K562 (cell line): ENCODE measurements around the gene BCAN. TPM values are rescaled to one million over a fixed set of nuclear protein-coding genes. Genes with fewer than 3 reads are reported as not detected.

ENCODE experiments used
- CHCHD3 ChIP-seq: fragments of 250-450 bp; sonication (Bioruptor Pico); IDR thresholded peaks from 2 replicates; pipeline ENCODE4 v2.1.2; 2022; ENCODE audit warnings: mild to moderate bottlenecking
- CREB1 ChIP-seq, 2 experiments: sonication (generic) in 1 of 2; formaldehyde crosslinking in 1 of 2; IDR thresholded peaks; 2 replicates each; pipeline versions ENCODE4 v1.6.1 to v1.8.0; 2012 to 2022; ENCODE audit warnings: inconsistent platforms in 1 of 2, mild to moderate bottlenecking in 1 of 2, missing genetic modification reagents in 1 of 2, moderate library complexity in 1 of 2
- CREM ChIP-seq: IDR thresholded peaks from 2 replicates; pipeline ENCODE4 v1.6.1; 2014; ENCODE audit warnings: antibody characterized with exemption, low read depth
- ETV1 ChIP-seq: fragments of 450-650 bp; conservative IDR thresholded peaks from 2 replicates; pipeline ENCODE4 v1.6.1; 2016; ENCODE audit warnings: missing genetic modification characterization, control low read depth, low read depth, missing compliant biosample characterization
- HLTF ChIP-seq: fragments of 450-650 bp; IDR thresholded peaks from 2 replicates; pipeline ENCODE4 v1.6.1; 2016
- L3MBTL2 ChIP-seq: fragments of 450-650 bp; IDR thresholded peaks from 2 replicates; pipeline ENCODE4 v1.6.1; 2016; ENCODE audit warnings: mild to moderate bottlenecking, moderate library complexity
- MYC ChIP-seq, 2 experiments: fragments of 250-450 bp in 1 of 2; sonication (Bioruptor Pico) in 1 of 2; IDR thresholded peaks; 2 replicates each; pipeline versions ENCODE4 v1.5.1 to v1.6.1; 2012 to 2021; ENCODE audit warnings: low read depth in 2 of 2, borderline replicate concordance in 1 of 2, improper control_type of control experiment in 1 of 2, low read length in 1 of 2, mild to moderate bottlenecking in 1 of 2, moderate library complexity in 1 of 2
- NFE2 ChIP-seq: IDR thresholded peaks from 2 replicates; pipeline ENCODE4 v1.6.1; 2014; ENCODE audit warnings: antibody characterized with exemption, low read depth
- PHTF2 ChIP-seq: fragments of 250-450 bp; sonication (Bioruptor Pico); IDR thresholded peaks from 2 replicates; pipeline ENCODE4 v1.5.0; 2021; ENCODE audit warnings: mild to moderate bottlenecking
- RHOXF2B ChIP-seq: fragments of 250-450 bp; sonication (Bioruptor Pico); conservative IDR thresholded peaks from 2 replicates; pipeline ENCODE4 v1.5.1; 2021
- SREBF2 ChIP-seq: sonication (generic); formaldehyde crosslinking; IDR thresholded peaks from 2 replicates; pipeline ENCODE4 v1.4.0; 2020; ENCODE audit warnings: mild to moderate bottlenecking, missing genetic modification reagents
- ZNF146 ChIP-seq: IDR thresholded peaks from one replicate; pipeline ENCODE4 v1.6.1; 2018; ENCODE audit warnings: missing compliant biosample characterization; ENCODE audit not compliant: unreplicated experiment
- ZNF79 ChIP-seq: fragments of 250-450 bp; sonication (Bioruptor Pico); IDR thresholded peaks from 2 replicates; pipeline ENCODE4 v1.4.0; 2020; ENCODE audit warnings: low read depth, mild to moderate bottlenecking, moderate library complexity
- polyA plus RNA-seq, 8 experiments: library from polyadenylated mRNA; depleted of rRNA in 4 of 8; stranded (reverse) in 5 of 8; unstranded in 3 of 8; fragments of >200 nt; fragmentation: Nextera tagmentation in 2 of 8; fragmentation: Illumina TruSeq in 1 of 8; extraction: Ambion mirVana in 2 of 8; extraction: Trizol in 1 of 8; gene quantifications; 2 replicates each; pipeline versions ENCODE4 v1.2.1 to v1.2.3, GENCODE V29; 2011 to 2014; ENCODE audit warnings: inconsistent platforms in 1 of 8, missing spikeins in 1 of 8
- total RNA-seq, 7 experiments: library from RNA; depleted of rRNA in 6 of 7; stranded (reverse); fragments of >200 nt in 6 of 7; fragmentation: Illumina TruSeq in 2 of 7; extraction: Trizol in 2 of 7; gene quantifications; 2 replicates each; pipeline versions ENCODE4 v1.2.1 to v1.2.3, GENCODE V29; 2011 to 2021; ENCODE audit warnings: low replicate concordance in 1 of 7
- TF ChIP-seq, protein P1 (sequence below): fragments of 450-650 bp; formaldehyde crosslinking; IDR thresholded peaks from 2 replicates; pipeline ENCODE4 v1.4.0; 2020; ENCODE audit warnings: mild to moderate bottlenecking, moderate library complexity
- TF ChIP-seq, protein P2 (sequence below): fragments of 250-450 bp; sonication (Bioruptor Pico); IDR thresholded peaks from 2 replicates; pipeline ENCODE4 v1.4.0; 2020; ENCODE audit warnings: borderline replicate concordance
- TF ChIP-seq, protein P3 (sequence below): fragments of 450-650 bp; IDR thresholded peaks from 2 replicates; pipeline ENCODE4 v1.6.1; 2014; ENCODE audit warnings: low read depth, mild to moderate bottlenecking, moderate library complexity, borderline replicate concordance
- TF ChIP-seq, protein P4 (sequence below): fragments of 450-650 bp; IDR thresholded peaks from 2 replicates; pipeline ENCODE4 v1.6.1; 2017; ENCODE audit warnings: antibody characterized with exemption, mild to moderate bottlenecking

The BCAN gene
- total and polyA plus RNA-seq, 9 of the 15 experiments (the other 6 are each of a cell fraction or from before 2014, with no cell fraction given): 0.04 to 0.33 (median 0.14) TPM; not detected in 5

DNA sequence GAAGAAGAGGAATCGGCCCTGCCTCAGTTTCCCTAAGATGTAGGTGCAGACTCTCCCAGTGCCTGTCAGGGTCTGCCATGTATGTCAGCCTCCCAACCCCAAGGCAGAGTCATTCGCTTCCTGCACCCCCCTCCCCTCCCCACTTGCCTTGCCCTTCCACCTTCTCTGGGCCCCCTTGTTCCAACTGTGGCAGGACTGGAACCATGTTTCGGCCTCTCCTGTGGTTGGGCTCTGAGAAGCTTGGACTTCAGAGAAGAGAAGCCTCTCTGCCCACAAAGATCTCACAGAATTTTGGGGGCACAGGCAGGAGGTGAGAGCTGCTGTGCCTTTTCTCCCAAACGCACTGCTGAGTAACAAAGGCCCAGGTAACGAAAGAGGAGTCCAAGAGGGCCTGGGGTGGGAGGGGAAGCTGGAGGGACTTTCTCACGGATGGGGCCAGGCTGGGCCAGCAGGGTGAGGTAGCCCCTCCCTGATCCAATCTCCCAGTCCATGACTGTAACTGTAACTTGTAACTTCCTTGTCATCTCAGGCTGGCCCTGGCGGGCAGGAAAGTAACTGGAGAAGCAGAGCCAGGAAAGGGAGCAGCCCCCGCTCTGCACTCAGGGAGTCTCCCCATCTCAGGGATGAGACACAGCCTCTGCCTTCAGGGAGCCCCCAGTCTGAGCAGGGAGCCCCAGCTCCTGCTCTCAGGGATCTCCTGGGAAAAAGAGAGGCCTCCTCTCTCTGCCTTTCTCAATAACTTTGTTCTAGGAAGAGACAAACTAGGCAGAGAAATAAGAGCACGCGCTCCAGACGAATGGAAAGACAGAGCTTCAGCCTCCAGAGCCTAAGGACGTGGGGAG lies 52.2 kb downstream of the BCAN start (continued):
- TF ChIP-seq PHTF2 (CRISPR knock-in tag): 0 out of 2 replicates have a peak, but pooled peaks have one; percentile 64
- TF ChIP-seq L3MBTL2: peak; percentile 24; the same call in 1 of the 2 replicates
- TF ChIP-seq, protein P1, sequence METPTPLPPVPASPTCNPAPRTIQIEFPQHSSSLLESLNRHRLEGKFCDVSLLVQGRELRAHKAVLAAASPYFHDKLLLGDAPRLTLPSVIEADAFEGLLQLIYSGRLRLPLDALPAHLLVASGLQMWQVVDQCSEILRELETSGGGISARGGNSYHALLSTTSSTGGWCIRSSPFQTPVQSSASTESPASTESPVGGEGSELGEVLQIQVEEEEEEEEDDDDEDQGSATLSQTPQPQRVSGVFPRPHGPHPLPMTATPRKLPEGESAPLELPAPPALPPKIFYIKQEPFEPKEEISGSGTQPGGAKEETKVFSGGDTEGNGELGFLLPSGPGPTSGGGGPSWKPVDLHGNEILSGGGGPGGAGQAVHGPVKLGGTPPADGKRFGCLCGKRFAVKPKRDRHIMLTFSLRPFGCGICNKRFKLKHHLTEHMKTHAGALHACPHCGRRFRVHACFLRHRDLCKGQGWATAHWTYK (CRISPR knock-in tag): peak; percentile 89
- peak; percentile 72; the same call in 1 of the 2 replicates for TF ChIP-seq CREM
- TF ChIP-seq CHCHD3 (CRISPR knock-in tag): no peak
- no peak for TF ChIP-seq SREBF2 (CRISPR knock-in tag)
- TF ChIP-seq NFE2: 0 out of 2 replicates have a peak, but pooled peaks have one; percentile 24
- TF ChIP-seq ETV1 (tag): 0 out of 2 replicates have a peak, but pooled peaks have one; percentile 12
- no peak for TF ChIP-seq CREB1 (IDR thresholded peaks at IDR 0.05)
- TF ChIP-seq CREB1 (CRISPR knock-in tag; IDR thresholded peaks at IDR 0.05): peak; percentile 59; the same call in 1 of the 2 replicates
- TF ChIP-seq MYC (IDR thresholded peaks at IDR 0.05; ENCODE audit: low read depth, low read length): no peak; the same call in 1 of the 2 replicates
- TF ChIP-seq MYC (CRISPR knock-in tag; IDR thresholded peaks at IDR 0.05; ENCODE audit: borderline replicate concordance, low read depth): peak; percentile 82; the same call in 1 of the 2 replicates
- TF ChIP-seq ZNF79 (CRISPR knock-in tag): 0 out of 2 replicates have a peak, but pooled peaks have one; percentile 42
- no peak for TF ChIP-seq ZNF146 (CRISPR knock-in tag)
- TF ChIP-seq, protein P2, sequence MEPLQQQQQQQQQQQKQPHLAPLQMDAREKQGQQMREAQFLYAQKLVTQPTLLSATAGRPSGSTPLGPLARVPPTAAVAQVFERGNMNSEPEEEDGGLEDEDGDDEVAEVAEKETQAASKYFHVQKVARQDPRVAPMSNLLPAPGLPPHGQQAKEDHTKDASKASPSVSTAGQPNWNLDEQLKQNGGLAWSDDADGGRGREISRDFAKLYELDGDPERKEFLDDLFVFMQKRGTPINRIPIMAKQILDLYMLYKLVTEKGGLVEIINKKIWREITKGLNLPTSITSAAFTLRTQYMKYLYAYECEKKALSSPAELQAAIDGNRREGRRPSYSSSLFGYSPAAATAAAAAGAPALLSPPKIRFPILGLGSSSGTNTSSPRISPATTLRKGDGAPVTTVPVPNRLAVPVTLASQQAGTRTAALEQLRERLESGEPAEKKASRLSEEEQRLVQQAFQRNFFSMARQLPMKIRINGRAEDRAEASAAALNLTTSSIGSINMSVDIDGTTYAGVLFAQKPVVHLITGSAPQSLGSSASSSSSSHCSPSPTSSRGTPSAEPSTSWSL (CRISPR knock-in tag): no peak
- 0 out of 2 replicates have a peak, but pooled peaks have one; percentile 72 for TF ChIP-seq RHOXF2B (CRISPR knock-in tag)
- TF ChIP-seq, protein P3, sequence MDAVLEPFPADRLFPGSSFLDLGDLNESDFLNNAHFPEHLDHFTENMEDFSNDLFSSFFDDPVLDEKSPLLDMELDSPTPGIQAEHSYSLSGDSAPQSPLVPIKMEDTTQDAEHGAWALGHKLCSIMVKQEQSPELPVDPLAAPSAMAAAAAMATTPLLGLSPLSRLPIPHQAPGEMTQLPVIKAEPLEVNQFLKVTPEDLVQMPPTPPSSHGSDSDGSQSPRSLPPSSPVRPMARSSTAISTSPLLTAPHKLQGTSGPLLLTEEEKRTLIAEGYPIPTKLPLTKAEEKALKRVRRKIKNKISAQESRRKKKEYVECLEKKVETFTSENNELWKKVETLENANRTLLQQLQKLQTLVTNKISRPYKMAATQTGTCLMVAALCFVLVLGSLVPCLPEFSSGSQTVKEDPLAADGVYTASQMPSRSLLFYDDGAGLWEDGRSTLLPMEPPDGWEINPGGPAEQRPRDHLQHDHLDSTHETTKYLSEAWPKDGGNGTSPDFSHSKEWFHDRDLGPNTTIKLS: peak; percentile 34; the same call in 1 of the 2 replicates
- no peak for TF ChIP-seq HLTF
- TF ChIP-seq, protein P4, sequence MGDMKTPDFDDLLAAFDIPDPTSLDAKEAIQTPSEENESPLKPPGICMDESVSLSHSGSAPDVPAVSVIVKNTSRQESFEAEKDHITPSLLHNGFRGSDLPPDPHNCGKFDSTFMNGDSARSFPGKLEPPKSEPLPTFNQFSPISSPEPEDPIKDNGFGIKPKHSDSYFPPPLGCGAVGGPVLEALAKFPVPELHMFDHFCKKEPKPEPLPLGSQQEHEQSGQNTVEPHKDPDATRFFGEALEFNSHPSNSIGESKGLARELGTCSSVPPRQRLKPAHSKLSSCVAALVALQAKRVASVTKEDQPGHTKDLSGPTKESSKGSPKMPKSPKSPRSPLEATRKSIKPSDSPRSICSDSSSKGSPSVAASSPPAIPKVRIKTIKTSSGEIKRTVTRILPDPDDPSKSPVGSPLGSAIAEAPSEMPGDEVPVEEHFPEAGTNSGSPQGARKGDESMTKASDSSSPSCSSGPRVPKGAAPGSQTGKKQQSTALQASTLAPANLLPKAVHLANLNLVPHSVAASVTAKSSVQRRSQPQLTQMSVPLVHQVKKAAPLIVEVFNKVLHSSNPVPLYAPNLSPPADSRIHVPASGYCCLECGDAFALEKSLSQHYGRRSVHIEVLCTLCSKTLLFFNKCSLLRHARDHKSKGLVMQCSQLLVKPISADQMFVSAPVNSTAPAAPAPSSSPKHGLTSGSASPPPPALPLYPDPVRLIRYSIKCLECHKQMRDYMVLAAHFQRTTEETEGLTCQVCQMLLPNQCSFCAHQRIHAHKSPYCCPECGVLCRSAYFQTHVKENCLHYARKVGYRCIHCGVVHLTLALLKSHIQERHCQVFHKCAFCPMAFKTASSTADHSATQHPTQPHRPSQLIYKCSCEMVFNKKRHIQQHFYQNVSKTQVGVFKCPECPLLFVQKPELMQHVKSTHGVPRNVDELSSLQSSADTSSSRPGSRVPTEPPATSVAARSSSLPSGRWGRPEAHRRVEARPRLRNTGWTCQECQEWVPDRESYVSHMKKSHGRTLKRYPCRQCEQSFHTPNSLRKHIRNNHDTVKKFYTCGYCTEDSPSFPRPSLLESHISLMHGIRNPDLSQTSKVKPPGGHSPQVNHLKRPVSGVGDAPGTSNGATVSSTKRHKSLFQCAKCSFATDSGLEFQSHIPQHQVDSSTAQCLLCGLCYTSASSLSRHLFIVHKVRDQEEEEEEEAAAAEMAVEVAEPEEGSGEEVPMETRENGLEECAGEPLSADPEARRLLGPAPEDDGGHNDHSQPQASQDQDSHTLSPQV: peak; percentile 98
